ENCODE results near the gene RNF31.

The RNF31 gene

DNA sequence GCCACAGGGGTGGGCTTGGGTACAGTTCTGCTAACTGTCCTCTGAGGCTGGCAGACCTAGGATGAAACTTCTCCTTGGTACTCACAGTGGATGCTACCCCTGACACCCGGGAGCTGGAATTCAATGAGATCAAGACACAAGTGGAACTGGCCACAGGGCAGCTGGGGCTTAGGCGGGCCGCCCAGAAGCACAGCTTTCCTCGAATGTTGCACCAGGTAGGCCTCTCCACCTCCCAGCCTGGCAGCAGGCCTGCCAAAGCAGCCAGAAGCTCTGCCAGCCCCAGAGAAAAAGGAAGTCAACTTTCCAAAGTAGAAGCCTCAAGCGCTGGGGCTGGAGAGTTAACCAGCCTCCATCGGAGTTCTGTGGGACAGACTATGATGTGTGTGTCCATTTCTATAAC, 30.1 kb upstream of the RNF31 start:
- no peak for DNase-seq

DNA sequence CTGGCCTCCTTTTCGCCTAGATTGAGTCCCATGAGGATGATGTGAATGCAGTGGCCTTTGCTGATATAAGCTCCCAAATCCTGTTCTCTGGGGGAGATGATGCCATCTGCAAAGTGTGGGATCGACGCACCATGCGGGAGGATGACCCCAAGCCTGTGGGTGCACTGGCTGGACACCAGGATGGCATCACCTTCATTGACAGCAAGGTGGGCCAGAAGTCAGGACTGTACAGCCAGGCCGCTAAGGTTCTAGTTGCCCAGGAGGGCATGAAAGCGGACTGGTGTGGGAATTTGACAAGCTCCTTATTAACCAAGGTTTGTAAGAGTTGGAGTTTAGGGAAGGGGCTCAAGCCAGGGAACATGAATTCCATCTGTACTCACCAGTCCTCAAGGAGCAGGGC, 27.6 kb upstream of the RNF31 start:
- no peak for DNase-seq

DNA sequence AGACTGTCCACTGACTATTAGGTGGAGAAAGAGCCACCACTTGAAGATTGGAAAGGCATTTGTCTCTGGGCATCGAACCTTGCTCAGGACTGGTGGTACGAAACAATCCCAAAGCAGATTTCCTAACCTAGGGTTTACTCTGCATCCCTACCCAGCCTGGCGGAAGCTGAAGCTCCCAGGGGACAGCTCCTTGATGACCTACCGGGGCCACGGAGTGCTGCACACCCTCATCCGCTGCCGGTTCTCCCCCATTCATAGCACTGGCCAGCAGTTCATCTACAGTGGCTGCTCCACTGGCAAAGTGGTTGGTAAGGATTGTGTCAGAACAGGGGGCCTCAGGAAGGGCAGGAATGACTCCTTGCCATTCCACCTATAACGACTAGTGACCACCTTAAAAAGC, 26.1 kb upstream of the RNF31 start:
- no peak for DNase-seq

DNA sequence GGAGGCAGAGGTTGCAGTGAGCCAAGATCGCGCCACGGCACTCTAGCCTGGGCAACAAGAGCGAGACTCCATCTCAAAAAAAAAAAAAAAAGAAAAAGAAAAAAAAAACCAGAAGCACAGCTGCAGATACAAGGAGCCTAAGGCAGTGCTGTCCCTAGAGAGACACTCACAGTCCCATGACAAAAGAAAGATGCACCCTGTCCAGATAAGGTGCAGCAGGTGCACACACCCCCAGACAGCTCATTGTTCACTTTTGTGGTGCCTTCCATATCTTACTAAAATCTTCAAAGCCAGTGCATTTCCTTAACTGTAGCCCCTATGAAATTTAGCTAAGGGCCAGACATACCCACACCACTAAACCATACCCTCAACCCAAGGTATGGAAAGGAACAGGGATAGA, 24.9 kb upstream of the RNF31 start:
- no peak for DNase-seq

DNA sequence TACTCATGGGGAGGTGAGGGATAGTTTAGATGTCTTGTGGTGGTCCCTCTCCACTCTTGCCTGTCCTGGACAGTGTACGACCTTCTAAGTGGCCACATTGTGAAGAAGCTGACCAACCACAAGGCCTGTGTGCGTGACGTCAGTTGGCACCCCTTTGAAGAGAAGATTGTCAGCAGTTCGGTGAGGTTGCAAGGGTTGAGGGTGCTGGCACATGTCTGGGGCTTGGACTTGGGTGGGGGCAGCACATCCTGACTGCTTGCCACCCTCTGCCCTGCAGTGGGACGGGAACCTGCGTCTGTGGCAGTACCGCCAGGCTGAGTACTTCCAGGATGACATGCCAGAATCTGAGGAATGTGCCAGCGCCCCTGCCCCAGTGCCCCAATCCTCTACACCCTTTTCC, 24.4 kb upstream of the RNF31 start:
- no peak for DNase-seq

DNA sequence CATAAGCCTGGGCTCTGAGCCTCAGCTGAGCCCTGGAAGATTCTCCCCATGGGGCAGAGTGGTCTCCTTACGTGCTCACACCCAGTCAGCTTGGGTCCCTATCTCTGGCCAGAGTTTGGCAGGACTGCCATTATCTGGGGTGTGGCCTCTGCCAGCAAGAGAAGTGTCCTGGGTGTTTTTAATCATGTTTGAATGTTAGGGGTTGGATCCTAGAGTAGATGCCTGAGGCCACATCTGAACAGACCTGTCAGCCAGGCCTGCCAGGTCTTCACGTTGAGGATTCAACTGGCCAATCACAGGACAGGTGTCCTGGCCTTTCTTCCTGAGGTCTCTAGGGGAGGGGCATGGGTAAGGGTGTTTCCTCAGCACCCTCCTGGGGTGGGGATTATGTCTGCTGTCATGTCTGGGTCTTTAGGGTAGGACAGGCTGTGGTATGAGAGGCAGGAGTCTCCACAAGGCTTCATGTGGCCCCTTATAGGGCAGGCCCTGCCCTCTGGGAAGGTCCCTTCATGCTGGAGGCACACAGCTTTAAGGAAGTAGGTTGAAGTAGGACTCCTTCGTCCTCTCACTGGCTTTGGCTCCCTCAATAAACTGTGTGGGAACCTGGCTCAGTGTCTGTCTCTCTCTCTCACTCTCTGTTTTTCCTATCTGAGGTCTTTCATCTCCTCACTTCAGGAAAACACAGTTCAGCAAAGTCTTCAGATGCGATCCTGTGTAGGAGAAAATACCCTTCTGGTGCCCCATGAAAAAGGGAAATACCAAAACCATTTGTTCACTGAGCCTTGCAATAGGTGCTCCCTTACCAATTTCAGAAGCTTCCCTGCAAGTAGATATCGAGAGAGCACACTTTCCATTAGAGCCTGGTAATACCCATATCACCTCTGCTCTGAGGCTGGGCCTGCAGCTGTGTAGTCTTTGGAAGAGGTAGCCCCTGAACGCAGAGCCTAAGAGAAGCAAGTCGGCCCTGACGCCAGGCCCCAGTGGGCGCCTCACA, 23.6 kb upstream of the RNF31 start:
- DNase-seq: no peak

DNA sequence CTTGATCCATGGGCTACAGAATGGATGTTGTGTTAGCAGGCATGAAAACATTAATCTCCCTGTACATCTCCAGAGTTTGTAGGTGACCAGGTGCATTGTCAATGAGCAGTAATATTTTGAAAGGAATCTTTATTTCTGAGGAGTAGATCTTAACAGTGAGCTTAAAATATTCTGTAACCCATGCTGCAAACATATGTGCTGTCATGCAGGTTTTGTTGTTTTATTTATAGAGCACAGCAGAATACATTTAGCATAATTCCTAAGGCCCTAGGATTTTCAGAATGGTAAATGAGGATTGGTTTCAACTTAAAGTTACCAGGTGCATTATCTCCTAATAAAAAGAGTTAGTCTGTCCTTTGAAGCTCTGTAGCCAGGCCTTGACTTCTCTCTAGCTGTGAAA, 20.4 kb upstream of the RNF31 start:
- no peak for DNase-seq

DNA sequence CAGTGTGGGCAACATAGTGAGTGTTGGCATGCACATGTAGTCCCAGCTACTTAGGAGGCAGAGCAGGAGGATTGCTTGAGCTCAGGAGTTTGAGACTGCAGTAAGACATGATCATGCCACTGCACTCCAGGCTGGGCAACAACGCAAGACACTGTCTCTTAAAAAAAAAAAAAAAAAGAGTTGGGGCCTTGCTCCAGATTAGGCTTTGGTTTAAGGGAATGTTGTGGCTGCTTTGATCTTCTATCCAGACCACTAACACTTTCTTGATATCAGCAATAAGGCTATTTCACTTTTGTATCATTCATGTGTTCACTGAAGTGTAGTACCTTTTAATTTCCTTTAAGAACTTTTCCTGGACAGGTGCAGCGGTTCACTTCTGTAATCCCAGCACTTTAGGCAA, 19.6 kb upstream of the RNF31 start:
- no peak for DNase-seq

DNA sequence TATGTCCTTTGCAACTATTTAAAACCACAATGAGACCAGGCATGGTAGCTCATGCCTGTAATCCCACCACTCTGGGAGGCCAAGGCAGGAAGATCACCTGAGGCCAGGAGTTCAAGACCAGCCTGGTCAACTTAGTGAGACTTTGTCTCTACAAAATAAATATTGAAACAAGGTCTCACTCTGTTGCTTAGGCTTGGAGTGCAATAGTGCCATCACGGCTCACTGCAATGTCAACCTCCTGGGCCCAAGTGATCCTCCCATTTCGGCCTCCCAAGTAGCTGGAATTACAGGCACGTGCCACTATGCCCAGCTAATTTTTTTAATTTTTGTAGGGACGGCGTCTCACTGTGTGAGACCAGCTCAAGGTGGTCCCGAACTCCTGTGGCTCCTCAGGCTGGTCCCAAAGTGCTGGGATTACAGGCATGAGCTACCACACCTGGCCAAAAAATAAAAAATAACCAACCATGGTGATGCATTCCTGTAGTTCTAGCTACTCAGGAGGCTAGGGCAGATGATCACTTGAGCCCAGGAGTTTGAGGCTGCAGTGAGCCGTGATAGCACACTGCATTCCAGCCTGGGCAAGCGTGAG, 17.8 kb upstream of the RNF31 start:
- no peak for DNase-seq

DNA sequence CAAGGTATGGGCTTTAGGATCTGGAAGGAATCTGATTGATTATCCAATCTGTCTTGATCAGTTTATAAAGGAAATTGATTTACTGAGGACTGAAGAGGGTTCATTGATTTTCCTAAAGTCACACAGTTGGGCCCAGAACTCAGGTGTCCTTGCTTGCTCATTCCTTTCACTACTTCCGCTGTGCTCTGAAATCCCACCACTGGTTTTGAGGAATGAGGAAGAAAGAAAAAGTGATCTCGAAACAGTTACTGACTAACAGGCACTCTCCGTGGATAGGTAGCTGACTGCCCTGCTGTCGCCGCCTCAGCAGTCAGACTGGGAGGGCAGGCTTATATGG, 16.9 kb upstream of the RNF31 start, which contains the start of gene FITM1:
Gene FITM1 (plus strand): TSS at position 280 of the 337 bp plus-strand sequence. CDS start 905 bp downstream, outside the sequence.
- no peak for DNase-seq

DNA sequence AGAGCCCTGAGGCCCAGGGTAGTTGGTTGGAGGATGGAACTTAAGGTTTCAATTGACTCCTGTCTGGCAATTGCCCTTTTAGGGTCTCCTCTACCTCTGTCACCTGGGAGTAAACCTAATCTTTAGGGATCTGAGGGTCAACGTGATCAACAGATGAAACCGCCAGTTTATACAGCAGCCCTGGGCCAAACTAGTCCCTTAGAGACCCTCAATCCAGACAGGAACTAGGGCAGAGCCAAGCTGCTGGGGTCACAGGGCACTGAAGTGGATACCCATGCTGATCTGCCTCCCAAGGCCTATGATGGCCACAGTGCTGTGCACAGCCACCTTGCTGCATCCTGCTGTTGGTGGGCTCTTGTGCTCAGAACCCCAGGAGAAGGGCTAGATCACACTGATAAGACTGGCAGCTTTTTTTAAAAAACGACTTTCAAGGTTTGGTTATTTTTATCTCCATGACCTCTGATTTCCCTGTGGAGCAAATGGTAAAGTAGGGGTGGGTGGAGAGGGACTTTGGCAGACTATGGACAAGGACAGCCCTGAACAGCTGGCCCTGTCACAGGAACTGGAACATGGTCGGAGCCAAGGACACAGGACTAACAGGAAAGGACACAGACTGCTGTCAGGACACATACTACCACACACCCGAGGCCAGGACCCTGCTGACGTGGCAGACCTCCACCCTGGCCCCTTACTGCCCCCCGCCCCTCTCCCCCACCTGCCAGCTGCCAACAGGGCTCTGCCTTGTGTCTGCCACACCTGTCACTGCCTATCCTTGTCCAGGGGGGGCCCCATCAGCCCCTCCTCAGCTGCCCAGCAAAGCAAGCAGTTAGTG, 16.4 kb upstream of the RNF31 start:
- DNase-seq: no peak

DNA sequence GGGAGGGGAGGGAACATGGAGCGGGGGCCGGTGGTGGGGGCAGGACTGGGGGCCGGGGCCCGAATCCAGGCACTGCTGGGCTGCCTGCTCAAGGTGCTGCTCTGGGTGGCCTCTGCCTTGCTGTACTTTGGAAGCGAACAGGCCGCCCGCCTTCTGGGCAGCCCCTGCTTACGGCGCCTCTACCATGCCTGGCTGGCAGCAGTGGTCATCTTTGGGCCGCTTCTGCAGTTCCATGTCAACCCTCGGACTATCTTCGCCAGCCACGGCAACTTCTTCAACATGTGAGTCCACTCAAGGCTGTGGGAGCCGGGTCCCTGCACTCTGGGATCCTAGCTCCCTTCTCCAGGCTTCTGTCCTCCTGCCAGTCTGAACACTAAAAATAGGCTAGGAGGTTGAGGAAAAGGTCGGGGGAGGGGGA, 15.7 kb upstream of the RNF31 start:
- no peak for DNase-seq

DNA sequence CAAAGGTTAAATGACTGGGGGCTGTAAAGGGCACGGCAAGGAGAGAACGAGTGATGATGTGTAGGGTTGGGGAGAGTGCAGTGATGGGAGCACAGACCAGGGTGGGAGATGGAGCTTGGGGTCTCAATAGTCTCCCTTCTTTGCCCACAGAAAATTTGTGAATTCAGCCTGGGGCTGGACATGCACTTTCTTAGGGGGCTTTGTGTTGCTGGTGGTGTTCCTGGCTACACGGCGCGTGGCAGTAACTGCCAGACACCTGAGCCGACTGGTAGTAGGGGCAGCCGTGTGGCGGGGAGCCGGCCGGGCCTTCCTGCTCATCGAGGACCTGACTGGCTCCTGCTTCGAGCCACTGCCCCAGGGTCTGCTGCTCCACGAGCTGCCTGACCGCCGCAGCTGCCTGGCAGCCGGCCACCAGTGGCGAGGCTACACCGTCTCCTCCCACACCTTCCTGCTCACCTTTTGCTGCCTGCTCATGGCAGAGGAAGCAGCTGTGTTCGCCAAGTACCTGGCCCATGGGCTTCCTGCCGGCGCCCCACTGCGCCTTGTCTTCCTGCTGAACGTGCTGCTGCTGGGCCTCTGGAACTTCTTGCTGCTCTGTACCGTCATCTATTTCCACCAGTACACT, 15.1 kb upstream of the RNF31 start:
- peak in 5 of 6 experiments; percentile 23 to 67 (median 30) for DNase-seq

DNA sequence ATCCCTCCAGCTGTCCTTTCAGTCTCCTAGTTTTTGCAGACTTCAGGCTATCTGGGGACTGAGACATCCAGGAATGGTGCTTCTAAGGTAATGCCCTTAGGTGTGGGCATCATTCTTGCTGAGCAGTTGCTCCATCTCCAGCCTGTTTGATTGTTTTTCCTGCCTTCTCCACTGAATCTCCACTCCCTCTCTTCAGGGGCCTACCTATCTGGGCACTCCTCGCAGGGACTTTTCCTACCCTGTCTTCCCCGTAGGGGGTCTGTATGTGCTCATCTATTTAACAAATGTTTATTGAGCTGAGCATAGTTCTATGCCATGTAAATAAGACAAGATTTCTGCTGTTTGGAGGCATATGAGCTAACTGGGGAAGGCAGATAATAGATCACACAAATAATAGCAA, 14.3 kb upstream of the RNF31 start:
- DNase-seq: no peak

DNA sequence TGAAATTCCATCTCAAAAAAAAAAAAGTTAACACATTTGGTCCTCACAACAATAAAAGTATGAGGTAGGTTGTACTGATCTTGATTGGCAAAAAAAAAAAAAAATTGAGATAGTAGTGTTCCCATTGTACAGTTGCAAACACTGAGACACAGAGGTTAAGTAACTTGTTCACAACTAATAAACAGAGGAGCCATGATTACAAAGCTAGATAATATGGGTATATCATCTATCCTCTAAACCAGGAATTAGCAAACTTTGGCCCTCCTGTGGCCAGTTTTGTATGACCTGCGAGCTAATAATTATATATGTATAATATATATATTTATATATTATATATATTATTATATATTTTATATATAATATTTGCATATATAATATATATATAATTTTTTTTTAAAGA, 13.6 kb upstream of the RNF31 start:
- no peak for DNase-seq

DNA sequence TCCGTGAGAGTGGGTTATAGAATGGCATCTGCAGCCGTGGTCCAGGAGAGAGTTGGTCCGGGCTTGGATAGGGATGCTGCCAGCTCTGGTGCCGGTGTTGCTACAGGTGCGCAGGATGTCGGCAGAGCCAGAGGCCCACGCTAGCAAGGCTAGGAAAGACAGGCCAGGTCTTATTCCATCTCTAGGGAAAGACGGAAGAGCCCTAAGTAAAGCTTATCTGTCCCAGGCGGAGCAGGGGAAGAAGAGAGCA, 11.8 kb upstream of the RNF31 start:
- no peak for DNase-seq

DNA sequence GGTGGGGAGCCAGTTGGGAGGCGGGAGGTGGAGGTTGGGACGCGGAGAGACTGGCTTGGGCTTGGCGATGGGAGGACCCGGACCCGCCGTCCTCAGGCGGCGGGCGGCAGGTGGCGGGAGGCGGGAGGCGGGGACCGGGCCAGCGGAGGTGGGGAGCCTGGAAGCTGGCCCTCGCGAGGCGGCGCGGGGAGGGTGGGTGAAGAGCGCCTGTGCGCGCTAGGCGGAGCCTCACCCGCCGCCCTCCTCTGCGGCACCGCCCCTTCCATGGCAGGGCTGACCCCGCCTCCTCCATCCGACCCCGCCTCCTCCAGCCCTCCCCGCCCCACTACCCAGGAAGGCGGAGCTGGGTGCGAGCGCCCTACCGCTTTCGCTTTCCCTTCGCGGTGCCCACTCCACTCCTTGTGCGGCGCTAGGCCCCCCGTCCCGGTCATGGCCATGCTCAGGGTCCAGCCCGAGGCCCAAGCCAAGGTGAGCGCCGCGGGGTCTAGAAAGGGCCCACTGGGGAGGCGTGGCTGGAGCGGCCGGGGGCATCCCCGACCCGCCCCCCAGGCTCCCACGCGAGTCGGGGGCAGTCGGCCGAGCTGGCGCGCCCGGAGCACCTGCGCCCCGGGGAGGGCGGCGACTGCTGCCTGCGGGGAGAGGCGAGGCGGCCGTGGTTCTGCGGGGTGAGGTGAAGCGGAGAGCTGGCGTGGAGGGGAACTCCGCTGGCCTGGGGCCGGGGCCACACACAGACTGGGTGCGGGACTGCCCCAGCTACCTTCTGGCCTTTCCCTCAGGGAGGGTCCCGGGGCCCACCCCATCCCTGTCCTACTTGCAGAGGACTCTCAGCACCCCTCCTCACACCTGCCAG, 11.2 kb upstream of the RNF31 start, which contains the start of gene PSME1:
Gene PSME1 (plus strand): TSS at position 361 of the 850 bp plus-strand sequence. CDS start 69 bp downstream, at position 430.
- peak; percentile 83 to 94 (median 92) for DNase-seq

DNA sequence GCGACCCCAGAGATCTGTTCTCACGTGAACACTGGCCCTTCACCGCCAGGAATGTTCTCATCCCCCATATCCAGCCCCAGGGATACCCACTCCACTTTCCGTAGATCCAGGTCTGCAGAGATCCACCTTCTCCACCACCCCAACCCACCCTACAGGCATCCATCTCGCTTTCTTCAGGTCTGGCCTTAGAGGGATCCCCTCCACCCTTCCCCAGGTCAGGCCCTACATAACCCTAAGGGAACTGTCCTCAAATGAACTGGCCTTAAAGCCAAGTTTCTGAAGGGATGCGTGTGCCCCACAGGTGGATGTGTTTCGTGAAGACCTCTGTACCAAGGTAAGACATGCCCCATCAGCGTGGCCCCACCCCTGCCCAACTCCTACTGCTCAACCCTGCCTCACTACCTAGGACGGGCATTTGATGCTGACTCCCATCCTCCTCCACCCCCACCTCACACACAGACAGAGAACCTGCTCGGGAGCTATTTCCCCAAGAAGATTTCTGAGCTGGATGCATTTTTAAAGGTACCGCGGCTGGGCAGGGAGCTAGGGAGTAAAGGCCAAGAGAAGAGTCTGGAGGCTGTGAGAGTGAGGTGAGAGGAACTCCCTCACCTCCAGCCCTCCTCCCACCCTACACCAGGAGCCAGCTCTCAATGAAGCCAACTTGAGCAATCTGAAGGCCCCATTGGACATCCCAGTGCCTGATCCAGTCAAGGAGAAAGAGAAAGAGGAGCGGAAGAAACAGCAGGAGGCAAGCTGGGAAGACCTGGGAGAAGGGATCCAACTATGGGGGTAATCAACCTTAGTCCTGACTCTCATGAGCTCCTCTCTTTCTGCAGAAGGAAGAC, 10.4 kb upstream of the RNF31 start:
- DNase-seq: no peak

DNA sequence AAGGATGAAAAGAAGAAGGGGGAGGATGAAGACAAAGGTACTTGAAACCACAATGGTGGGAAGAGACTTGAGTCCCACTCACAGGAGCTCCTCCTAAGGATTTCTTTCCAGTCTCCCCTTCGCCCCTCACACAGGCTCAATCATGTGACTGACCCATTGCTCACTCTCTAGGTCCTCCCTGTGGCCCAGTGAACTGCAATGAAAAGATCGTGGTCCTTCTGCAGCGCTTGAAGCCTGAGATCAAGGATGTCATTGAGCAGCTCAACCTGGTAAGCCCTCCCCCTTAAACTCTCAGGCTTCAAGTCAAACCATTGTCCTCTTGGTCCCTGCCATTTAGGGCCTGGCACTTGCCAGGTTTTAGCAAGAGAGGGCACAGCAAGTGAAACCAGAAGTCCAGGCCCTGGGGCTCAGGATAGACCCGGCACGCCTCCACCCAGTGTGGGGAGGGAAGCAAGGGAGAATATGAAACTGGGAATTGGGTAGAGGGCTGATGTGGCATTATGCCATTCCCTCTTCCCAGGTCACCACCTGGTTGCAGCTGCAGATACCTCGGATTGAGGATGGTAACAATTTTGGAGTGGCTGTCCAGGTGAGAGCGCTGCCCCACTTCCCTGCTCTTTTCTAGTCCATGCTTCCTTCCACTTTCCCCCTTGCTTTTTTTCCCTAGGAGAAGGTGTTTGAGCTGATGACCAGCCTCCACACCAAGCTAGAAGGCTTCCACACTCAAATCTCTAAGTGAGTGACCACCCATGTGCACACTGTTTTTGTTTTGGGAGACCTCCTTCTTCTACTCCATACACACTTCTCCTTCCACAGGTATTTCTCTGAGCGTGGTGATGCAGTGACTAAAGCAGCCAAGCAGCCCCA, 9.5 kb upstream of the RNF31 start:
- DNase-seq: no peak
